ENCODE data around the gene TMEM145.
"Not testable (repeated sequence)": the region's sequence is repeated elsewhere in the genome, so short reads cannot be mapped to it uniquely, and the experiment has no call there.

TMEM145 gene
- 0 to 0.36 (median 0.12) reads per million in 4 experiments for total RNA-seq

DNA sequence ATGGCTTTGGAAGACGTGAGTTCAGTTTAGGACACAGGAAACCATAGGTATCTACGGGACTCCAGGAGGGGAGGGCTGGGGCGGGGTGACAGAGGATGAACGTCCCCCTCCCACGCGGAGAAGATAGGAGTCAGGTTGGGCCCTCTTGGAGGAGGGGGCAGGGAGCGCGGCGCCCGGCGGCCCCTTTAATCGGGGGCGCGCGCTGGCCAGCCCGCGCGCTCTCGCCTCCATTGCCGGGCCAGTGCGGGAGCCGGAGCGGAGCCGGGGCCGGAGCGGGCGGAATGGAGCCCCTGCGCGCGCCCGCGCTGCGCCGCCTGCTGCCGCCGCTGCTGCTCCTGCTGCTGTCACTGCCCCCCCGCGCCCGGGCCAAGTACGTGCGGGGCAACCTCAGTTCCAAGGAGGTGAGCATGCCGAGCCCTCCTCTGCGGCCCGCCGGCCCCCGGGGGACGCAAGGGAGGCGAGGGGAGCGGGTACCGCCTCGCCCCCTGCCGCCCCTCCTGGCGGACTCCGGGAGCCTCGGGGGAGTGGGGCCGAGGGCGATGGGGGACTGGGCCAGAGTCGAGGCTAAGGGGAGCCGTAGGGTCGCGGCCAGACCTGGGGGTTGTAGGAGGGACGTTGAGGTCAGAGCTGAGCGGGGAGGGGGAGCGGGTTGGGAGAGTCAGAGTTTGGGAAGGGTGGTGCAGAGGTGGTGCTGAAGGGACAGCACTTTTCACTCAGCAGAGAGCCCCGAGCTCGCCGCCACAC lies at the start of gene TMEM145:
TMEM145 (plus strand) TSS at position 214 of the 744 bp plus-strand sequence; CDS start at position 282, 68 bp downstream.
- no peak for DNase-seq

DNA sequence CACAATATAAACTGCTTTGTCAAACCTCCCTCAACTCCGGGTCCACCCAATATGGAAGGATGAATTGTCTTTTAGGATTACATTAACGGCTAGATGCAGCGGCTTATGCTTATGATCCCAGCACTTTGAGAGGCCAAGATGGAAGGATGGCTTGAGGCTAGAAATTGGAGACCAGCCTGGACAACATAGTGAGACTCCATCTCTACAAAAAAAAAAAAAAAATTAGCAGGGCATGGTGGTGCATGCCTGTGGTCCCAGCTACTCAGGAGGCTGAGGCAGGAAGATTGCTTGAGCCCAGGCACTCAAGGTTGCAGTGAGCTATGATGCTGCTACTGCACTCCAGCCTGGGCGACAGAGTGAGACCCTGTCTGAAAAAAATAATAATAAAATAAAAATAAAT lies 47.0 kb upstream of the TMEM145 start:
- DNase-seq = not testable (repeated sequence)

DNA sequence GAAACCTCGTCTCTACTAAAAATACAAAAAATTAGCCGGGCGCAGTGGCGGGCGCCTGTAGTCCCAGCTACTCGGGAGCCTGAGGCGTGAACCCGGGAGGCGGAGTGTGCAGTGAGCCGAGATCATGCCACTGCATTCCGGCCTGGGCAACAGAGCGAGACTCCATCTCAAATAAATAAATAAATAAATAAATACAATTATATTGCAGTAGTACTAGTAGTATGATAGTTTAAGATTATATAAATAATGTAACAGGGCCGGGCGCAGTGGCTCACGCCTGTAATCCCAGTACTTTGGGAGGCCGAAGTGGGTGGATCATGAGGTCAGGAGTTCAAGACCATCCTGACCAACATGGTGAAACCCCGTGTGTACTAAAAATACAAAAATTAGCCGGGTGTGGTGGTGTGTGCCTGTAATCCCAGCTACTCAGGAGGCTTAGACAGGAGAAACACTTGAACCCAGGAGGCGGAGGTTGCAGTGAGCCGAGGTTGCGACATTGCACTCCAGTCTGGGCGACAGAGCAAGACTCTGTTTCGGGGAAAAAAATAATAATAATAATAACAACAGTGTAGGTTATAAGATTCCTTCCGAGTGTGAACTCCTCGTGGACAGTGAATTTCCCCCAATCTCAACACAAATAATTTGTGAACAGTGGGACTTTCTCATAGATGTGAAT lies 46.0 kb upstream of the TMEM145 start:
- DNase-seq = not testable (repeated sequence)

DNA sequence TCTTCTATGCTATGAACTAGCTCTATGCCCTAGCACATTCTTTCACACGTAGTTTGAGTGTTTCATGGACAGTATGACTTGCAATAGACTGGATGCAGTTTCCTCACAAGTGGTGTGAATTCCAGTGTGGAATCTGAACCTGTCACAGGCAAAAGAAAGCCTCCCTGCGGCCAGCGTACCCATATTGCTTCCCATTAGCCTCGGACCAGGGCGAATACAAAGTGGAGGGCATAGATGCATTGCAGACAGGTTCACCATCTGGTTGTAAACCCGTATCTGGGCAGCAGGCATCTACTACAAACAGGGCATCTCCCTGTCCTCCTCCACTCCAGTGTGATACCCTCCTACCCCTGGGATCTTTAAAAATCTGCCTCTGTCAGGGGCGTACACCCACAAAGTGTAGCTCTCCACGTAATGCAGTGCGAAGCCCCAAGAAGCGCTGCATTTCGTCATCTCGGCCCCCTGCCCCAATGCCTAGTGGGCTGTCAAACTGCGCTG lies 45.4 kb upstream of the TMEM145 start:
- DNase-seq = no peak

DNA sequence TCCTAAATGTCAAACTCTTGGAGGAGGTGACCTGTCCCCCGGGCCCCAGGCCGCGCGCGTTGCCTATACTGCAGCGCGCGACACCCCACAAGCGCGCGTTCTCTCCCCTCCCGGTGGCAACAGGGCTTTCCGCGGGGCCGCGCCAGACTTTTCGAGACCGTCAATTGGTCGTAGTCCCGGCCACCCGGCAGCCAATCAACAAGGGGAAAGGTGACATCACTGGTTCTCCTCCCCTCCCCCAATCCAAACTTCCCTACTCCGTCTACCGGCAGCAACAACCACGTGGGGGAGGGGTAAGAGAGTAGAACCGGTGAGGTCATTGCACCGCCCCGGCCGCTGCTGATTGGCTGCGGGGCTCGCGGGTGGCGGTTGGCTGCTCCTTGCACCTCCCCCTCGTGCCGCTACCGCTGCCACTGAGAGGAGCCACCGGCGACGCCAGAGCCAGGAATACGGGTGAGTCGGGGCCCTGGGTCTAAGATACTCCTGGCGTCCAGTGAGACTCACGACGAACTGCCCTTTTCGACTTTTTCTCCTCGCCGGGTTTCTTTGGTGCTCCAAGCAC lies 44.9 kb upstream of the TMEM145 start:
- peak; percentile 97 for DNase-seq

DNA sequence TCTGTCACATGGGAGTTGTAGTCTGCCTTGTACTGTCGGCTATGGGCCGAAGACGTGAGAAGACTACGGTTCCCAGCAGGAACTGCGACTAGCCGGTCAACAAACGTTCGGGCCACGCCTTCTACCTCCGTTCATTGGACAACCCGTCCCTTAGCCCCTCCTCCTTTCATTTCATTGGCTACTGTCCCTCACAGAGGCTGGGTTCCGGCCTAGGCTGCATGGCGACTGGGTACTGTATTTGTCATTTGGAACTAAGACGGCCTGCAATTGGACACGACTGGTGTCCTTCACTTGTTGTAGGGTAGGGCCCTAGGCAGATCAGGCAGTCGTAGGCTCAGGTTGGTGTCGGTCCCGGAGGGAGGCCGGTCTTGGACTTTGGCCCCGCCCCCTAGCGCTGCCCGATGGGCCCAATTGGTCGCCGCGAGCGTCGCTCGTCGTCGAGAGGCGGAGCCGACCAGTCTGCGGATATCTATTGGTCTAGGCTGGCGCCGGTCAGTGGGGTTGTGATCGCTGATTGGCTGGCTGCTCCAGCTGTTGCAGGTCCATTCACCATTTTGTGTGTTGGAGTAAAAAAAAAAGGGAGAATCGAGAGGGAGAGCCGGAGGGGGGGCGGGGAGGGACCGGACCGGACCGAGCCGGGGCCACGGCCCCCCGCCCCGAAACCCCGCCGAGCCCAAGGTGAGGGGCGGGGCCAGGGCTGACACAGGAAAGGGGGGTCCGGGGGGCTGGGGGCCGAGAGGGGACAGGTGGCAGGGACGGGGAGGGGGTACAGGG lies 44.2 kb upstream of the TMEM145 start, which contains the start of gene CIC:
CIC (plus strand) TSS at position 549 of the 774 bp plus-strand sequence. CDS start 2,532 bp downstream, outside the sequence.
- DNase-seq = peak; percentile 98

DNA sequence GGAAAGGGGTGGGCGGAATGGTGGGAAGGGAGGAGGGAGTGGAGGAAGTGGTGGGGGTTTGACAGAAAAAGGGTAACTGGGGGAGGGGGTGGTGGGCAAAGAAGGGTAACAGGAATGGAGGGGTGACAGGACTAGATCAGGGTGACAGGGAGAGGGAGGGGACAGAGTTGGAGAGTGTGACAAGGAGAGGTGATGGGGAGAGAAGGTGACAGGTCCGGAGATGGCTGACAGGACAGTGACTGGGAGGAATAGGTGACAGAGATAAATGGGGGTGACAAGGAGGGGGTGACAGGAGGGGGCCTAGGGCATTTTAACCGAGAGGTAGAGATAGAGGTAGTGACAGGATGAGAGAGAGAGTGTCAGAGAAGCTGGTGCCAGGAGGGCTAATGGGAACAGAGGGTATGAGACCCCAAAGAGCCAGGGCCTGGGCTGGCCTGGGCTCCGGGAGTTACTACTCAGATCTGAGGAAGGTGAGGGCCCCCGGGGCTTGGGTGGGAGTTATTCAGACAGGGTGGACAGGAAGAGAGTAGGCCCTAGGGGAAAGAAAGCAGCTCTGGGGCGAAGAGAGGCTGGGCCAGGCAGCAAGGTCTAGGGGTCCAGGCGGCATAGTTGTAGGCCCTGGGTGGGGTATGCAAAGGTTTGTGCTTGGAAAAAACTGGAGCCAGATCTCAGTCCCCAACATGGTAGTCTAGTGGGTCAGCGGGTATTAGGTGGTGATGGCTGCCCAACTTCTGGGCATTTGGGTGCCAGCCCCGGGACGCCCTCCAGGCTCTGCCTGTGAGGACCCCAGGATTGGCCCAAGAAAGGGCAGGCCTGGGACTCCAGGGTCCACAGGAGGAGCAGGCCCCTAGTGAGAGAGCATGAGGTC lies 43.4 kb upstream of the TMEM145 start:
- DNase-seq = no peak

DNA sequence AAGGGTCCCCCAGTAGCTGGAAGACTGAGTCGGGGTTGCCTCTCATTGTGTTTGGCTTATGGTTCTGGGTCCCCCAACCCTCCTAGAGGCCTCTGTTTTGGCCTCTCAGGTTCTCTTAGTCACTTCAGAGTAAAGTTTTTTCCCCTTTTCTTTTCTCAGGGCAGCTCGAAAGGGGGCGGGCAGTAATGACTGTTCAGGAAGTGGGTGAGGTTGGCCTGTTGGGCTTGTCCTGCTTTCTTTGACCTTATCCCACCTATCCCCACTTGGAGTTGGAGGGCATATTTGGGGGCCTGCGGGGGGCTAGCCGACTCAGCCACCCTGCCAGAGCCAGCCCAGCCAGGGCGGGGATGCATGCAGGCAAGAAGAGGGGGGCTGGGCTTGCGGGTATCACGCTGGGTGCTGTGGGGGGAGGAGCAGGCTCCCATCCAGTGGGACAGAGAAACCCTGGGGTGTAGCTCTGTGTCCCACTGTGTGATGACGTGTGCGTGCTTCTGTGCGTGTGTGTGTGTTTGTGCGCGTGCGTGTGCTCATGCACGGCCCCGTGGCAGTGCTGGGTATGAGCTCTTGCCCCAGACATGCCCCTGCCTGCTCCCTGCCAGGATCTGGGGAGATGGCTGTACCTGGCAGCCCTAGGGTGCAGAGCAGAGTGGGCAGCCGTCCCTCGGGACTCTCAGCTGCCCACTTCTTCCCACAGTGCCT lies 42.6 kb upstream of the TMEM145 start:
- peak; percentile 57 for DNase-seq

DNA sequence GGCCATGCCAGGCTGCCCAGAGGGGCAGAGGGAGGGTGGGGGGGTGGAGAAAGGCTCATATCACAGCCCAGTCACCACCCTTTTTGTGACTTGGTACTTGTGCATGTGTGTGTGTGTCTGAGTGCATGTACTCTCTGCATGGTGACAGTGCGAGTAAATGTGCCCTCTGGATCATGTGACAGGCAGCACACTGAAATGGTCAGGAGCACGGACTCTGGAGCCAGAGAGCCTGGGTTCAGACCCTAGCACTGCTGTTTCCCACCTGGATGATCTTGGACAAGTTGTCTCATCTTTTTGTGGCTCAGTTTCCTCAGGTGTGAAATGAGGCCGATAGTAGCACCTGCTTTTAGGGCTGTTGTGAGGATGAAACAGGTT lies 42.1 kb upstream of the TMEM145 start:
- no peak for DNase-seq

DNA sequence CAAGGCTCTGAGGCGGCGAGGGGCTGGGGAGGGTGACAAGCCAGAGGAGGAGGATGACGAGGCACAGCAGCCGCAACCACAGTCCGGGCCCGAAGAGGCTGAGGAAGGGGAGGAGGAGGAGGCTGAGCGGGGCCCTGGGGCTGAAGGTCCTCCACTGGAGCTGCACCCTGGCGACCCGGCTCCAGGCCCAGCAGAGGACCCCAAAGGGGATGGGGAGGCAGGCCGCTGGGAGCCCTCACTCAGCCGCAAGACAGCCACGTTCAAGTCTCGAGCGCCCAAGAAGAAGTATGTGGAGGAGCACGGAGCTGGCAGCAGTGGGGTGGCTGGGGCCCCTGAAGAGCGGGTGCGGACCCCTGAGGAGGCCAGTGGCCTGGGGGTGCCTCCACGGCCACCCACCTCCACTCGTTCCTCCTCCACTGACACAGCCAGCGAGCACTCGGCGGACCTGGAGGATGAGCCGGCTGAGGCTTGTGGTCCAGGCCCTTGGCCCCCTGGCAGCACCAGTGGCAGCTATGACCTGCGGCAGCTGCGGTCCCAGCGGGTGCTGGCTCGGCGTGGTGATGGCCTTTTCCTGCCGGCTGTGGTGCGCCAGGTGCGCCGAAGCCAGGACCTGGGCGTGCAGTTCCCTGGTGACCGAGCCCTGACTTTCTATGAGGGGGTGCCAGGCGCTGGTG lies 41.1 kb upstream of the TMEM145 start:
- no peak for DNase-seq

DNA sequence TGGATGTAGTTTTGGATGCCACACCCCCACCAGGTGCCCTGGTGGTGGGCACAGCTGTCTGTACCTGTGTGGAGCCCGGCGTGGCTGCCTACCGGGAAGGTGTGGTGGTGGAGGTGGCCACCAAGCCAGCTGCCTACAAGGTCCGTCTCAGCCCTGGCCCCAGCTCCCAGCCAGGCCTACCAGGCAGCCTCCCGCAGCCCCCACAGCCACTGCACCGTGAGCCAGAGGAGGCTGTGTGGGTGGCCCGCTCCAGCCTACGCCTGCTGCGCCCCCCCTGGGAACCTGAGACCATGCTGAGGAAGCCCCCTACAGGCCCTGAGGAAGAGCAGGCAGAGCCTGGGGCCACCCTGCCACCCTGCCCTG lies 40.6 kb upstream of the TMEM145 start:
- DNase-seq = no peak

DNA sequence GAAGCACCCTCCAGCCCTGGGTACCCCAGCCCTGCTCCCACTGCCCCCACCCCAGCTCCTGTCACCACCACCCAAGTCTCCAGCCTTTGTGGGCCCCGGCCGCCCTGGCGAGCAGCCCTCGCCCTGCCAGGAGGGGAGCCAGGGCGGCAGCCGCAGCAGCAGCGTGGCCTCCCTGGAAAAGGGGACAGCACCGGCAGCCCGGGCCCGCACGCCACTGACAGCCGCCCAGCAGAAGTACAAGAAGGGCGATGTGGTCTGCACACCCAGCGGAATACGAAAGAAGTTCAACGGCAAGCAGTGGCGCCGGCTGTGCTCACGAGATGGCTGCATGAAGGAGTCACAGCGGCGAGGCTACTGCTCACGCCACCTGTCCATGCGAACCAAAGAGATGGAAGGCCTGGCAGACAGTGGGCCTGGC lies 40.1 kb upstream of the TMEM145 start:
- no peak for DNase-seq

DNA sequence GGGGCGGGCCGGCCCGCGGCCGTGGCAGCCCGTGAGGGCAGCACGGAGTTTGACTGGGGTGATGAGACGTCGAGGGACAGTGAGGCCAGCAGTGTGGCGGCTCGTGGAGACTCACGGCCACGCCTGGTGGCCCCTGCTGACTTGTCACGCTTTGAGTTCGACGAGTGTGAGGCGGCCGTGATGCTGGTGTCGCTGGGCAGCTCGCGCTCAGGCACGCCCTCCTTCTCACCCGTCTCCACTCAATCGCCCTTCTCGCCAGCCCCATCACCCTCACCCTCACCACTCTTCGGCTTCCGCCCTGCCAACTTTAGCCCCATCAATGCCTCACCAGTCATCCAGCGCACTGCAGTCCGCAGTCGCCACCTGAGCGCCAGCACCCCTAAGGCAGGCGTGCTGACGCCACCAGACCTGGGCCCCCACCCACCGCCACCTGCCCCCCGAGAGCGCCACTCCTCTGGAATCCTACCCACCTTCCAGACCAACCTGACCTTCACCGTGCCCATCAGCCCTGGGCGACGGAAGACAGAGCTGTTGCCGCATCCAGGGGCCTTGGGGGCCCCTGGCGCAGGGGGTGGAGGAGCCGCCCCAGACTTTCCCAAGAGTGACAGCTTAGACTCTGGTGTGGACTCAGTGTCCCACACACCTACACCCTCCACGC lies 39.6 kb upstream of the TMEM145 start:
- DNase-seq = no peak

DNA sequence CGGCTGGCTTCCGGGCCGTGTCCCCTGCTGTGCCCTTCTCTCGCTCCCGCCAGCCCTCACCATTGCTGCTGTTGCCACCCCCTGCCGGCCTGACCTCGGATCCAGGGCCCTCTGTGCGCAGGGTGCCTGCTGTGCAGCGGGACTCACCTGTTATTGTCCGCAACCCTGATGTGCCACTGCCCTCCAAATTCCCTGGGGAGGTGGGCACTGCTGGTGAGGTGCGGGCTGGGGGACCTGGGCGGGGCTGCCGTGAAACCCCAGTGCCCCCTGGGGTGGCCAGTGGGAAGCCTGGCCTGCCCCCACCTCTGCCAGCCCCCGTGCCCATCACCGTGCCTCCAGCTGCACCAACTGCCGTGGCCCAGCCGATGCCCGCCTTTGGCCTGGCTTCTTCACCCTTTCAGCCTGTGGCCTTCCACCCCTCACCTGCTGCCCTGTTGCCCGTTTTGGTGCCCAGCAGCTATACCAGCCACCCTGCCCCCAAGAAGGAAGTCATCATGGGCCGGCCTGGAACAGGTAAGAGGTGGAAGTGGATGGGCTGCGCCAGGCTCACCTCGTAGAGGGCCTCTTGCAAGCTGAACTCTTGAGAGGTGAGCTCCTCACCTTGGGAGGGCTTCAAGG lies 38.9 kb upstream of the TMEM145 start:
- DNase-seq = no peak

DNA sequence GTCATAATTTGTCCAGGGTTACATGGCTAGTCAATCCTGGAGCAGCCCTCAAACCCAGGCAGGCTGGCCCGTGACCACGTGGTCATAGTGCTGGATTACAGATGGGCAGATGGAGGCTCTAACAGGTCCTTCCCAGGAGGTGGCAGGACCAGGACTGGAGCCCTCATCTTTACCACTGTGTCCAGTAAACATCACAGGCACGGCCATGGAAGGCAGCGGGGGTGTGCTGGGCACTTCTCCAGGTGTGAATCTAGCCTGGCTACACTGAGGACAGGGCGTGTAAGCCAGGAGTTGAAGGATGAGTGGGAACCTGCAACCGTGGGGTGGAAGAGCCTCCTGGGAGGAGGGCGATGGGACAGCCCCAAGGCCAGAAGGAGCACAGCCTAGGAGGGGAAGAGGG lies 38.0 kb upstream of the TMEM145 start:
- DNase-seq = no peak

DNA sequence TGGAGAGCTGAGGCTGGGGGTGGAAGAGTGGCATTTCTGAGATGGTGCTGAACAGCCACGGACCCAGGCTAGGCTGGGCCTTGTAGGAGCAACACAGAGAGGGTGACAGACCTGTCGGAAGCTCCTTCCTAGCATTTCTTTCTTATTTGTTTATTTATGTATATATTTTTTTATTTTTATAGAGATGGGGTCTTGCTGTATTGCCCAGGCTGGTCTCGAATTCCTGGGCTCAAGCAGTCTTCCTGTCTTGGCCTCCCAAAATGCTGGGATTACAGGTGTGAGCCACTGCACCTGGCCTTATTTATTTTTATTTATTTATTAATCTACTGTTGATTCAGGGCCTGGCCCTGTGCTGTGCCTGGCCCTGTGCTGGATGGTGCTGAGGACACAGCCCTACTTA lies 37.6 kb upstream of the TMEM145 start:
- DNase-seq = no peak

DNA sequence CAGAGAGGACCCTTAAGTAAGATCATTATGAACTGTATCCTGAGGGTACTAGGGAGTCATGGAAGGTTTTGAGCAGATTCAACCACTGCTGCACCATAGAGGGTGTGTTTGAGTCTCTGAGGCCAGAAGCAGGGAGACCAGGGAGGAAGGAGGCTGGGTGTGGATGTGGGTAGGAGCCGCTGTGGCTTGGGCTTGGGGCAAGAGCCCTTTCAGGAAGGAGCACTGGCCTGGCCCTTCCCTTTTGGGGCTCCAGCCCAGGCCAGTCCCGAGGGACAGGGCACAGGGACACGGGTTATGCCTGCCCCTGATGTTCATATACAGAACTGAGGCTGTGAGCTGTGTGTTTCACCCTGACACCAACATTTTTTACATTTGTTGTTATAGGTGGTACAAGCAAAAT lies 36.8 kb upstream of the TMEM145 start:
- DNase-seq = no peak

DNA sequence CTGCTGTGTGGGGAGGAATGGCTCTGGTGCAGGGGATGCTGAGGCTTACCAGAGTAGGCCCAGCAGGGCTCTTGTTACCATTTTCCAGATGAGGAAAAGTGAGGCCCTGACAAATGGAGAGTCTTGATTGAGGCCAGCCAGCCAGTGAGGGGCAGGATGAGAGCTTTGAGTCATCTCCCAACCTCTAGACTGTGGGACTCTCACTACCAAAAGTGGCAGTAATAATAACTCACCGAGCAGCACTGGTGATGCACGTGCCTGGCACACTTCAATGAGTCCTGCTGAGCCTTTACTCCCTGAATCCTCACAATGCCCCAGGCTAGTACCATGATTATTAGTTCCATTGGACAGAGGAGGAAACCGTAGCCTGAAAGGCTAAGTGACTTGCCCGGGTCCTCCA lies 36.3 kb upstream of the TMEM145 start:
- DNase-seq = no peak

DNA sequence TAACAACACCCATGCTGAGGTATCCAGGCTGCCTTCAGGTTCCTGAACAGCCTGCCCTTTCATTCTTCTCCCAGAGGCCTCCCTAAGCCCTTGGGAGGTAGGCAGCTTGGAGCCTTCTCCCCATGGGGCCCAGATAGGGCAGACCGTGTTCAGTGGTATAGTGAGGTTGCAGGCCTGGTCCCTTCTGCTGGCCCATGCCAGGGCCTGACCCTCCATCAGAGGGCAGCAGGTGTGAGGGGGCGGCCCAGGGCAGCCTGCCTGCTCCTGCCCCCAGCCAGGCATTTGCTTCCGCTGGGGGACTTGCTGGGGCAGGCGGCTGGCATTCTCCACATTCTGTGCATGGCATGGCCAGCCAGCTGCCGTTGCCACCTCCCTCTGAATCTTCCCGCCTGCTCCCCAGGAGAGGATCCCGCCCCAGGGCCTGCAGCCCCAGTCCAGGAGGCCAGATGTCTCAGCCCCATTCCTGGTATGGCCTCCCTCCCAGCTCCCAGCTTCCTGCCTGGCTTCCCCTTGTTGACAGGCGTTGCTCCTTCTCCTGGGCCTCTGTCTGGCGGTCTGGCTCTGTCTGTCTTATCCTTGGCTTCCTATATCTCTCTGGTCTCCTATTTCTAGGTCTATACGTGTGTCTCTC lies 35.2 kb upstream of the TMEM145 start:
- no peak for DNase-seq
